Astrocyte (in vitro differentiated cells and primary cell): Measurements from ENCODE around the gene VSTM1.

Source experiments
- CTCF ChIP-seq: IDR thresholded peaks from 2 replicates; pipeline ENCODE4 v1.5.1; 2011; ENCODE audit warnings: low read depth, mild to moderate bottlenecking, inconsistent platforms, low read length, moderate library complexity; ENCODE audit not compliant: insufficient read depth
- EZH2 ChIP-seq: IDR thresholded peaks from 2 replicates; pipeline ENCODE4 v1.6.1; 2012; ENCODE audit warnings: mild to moderate bottlenecking, low read length, inconsistent platforms; ENCODE audit not compliant: insufficient read depth

- TF ChIP-seq CTCF = no peak
- TF ChIP-seq EZH2 = no peak
Observed at GRCh38 chr19:54002495-54003315, 61.0 kb downstream of the VSTM1 start.
